HepG2 (cell line): ENCODE results near the gene AGGF1. TPM values are rescaled to one million over a fixed set of nuclear protein-coding genes. Genes with fewer than 3 reads are reported as not detected.

Experiments
- ATAC-seq: fragments of 200-7000 bp; cut with Tn5 transposase; 3 replicates; pipeline ENCODE4 v1.9.1; 2020; ENCODE audit warnings: mild to moderate bottlenecking, moderate library complexity
- BruUV-seq: library from RNA; stranded (reverse); fragments of 400-500 nt; replicated peaks from 2 replicates; lab custom pipeline; 2021; lab: Mats Ljungman, UMichigan
- CTCF ChIA-PET: fragments of 300-600 bp; formaldehyde crosslinking; extraction: SDS; loops from one replicate; lab custom pipeline; 2021; ENCODE audit warnings: low total read pairs, inconsistent platforms, low intra/inter-chr PET ratio; lab: Yijun Ruan, JAX
- POLR2A ChIA-PET: fragments of 350-600 bp; sonication (Branson Sonifier 250); formaldehyde crosslinking; loops from one replicate; lab custom pipeline; 2020; ENCODE audit warnings: antibody characterized with exemption, inconsistent platforms; lab: Yijun Ruan, JAX
- DNase-seq: peaks from one replicate; pipeline ENCODE4 v3.0.0-alpha.2; 2015; ENCODE audit warnings: low spot score
- FAIRE-seq: peaks from 3 replicates; lab custom pipeline; 2011; peaks lifted over from hg19 to GRCh38; lab: Jason Lieb, UNC
- H2AFZ ChIP-seq: one replicate; pipeline ENCODE4 v1.6.1; 2011; ENCODE audit warnings: low read length, inconsistent platforms
- H3K27ac ChIP-seq: fragments of 300-600 bp; 3 replicates; pipeline ENCODE4 v1.8.0; 2011; ENCODE audit warnings: mixed run types, mild to moderate bottlenecking, mixed read lengths, low read length, inconsistent platforms; ENCODE audit not compliant: insufficient read depth; ENCODE audit errors: extremely low read length
- H3K27me3 ChIP-seq, 2 experiments: fragments of 200-600 bp in 1 of 2; 2 replicates in 1 of 2; 3 replicates in 1 of 2; pipeline versions ENCODE4 v1.6.0 to v1.8.0; 2011; ENCODE audit warnings: low read length in 2 of 2, mild to moderate bottlenecking in 2 of 2, moderate library complexity in 2 of 2, inconsistent platforms in 1 of 2; ENCODE audit not compliant: insufficient read depth in 2 of 2, control insufficient read depth in 1 of 2
- H3K36me3 ChIP-seq, 2 experiments: fragments of 200-600 bp in 1 of 2; replicated peaks in 1 of 2; 2 replicates in 1 of 2; 3 replicates in 1 of 2; pipeline versions ENCODE4 v1.5.1 to v1.8.0; 2011; ENCODE audit warnings: low read length in 2 of 2, inconsistent platforms in 1 of 2; ENCODE audit not compliant: insufficient read depth in 2 of 2, control insufficient read depth in 1 of 2
- H3K4me1 ChIP-seq: 2 replicates; pipeline ENCODE4 v1.5.1; 2012; ENCODE audit warnings: low read length, inconsistent platforms; ENCODE audit not compliant: insufficient read depth
- H3K4me2 ChIP-seq: 2 replicates; pipeline ENCODE4 v1.6.0; 2011; ENCODE audit warnings: low read depth, low read length, inconsistent platforms
- H3K4me3 ChIP-seq, 3 experiments: fragments of 200-600 bp in 1 of 3; sonication (generic), shearing (Covaris generic) in 1 of 3; replicated peaks in 1 of 3; 2 replicates each; pipeline ENCODE4 v1.5.1; 2011 to 2016; ENCODE audit warnings: low read length in 3 of 3, inconsistent platforms in 2 of 3, low read depth in 2 of 3, mild to moderate bottlenecking in 2 of 3, control low read depth in 1 of 3, mixed read lengths in 1 of 3; ENCODE audit not compliant: insufficient read depth in 1 of 3
- H3K79me2 ChIP-seq: one replicate; pipeline ENCODE4 v1.6.1; 2011; ENCODE audit warnings: low read length, inconsistent platforms; ENCODE audit not compliant: insufficient read depth
- H3K9ac ChIP-seq: 2 replicates; pipeline ENCODE4 v1.6.0; 2011; ENCODE audit warnings: mild to moderate bottlenecking, low read depth, low read length, inconsistent platforms; ENCODE audit not compliant: insufficient read depth
- H3K9me3 ChIP-seq: 2 replicates; pipeline ENCODE4 v1.5.1; 2012; ENCODE audit warnings: mild to moderate bottlenecking, low read length
- H4K20me1 ChIP-seq: 2 replicates; pipeline ENCODE4 v1.6.0; 2011; ENCODE audit warnings: inconsistent platforms, mild to moderate bottlenecking, low read length, moderate library complexity; ENCODE audit not compliant: insufficient read depth
- ARID3A ChIP-seq: IDR thresholded peaks from 2 replicates; pipeline ENCODE4 v1.6.1; 2012; ENCODE audit warnings: low read depth, low read length, improper control_type of control experiment
- ARNTL ChIP-seq: sonication (generic); formaldehyde crosslinking; IDR thresholded peaks from 2 replicates; pipeline ENCODE4 v1.4.0; 2020; ENCODE audit warnings: mild to moderate bottlenecking, missing genetic modification reagents
- HMGXB4 ChIP-seq, 2 experiments: sonication (generic) in 1 of 2; formaldehyde crosslinking in 1 of 2; IDR thresholded peaks; 2 replicates each; pipeline versions ENCODE4 v1.4.0 to v1.6.1; 2018 to 2020; ENCODE audit warnings: missing genetic modification reagents in 2 of 2, borderline replicate concordance in 1 of 2, low read depth in 1 of 2, mild to moderate bottlenecking in 1 of 2, missing biosample characterization in 1 of 2
- NFE2L2 ChIP-seq: fragments of 150-350 bp; IDR thresholded peaks from 2 replicates; pipeline ENCODE4 v1.6.1; 2014; ENCODE audit warnings: low read length
- TP53 ChIP-seq: sonication (generic); formaldehyde crosslinking; conservative IDR thresholded peaks from 2 replicates; pipeline ENCODE4 v1.4.0; 2020; ENCODE audit warnings: missing genetic modification reagents
- WGBS: methylation state at CpG from one replicate; pipeline ENCODE4 v1.1.6; 2017; ENCODE audit warnings: low lambda C conversion rate; 5-methylcytosine and 5-hydroxymethylcytosine counted together
- in situ Hi-C: cut with HindIII; loops from 2 replicates; pipeline ENCODE4 v1.10.0; 2017; ENCODE audit warnings: low pct_unique_long_range_greater_than_20kb; ENCODE audit not compliant: extremely low pct_ligation_motif_present
- intact Hi-C: fragments of 100-400 bp; cut with micrococcal nuclease; formaldehyde crosslinking; loops from one replicate; pipeline ENCODE4 v1.10.0; 2022; ENCODE audit not compliant: unreplicated experiment
- polyA plus RNA-seq, 8 experiments: library from polyadenylated mRNA; depleted of rRNA in 3 of 8; stranded (reverse) in 7 of 8; unstranded in 1 of 8; fragments of >200 nt; fragmentation: Illumina TruSeq in 4 of 8; extraction: Trizol in 4 of 8; gene quantifications; 2 replicates each; pipeline versions ENCODE4 v1.2.1 to v1.2.3, GENCODE V29; 2011 to 2016; ENCODE audit warnings: low read depth in 4 of 8, missing spikeins in 1 of 8, mixed read lengths in 1 of 8; ENCODE audit not compliant: insufficient read depth in 1 of 8
- total RNA-seq, 5 experiments: library from RNA; depleted of rRNA; stranded (reverse); fragments of >200 nt; fragmentation: Illumina TruSeq; extraction: Trizol; gene quantifications; 2 replicates each; pipeline ENCODE4 v1.2.3, GENCODE V29; 2016; ENCODE audit warnings: low read depth in 1 of 5
- TF ChIP-seq, protein P1 (sequence below): sonication (generic); formaldehyde crosslinking; IDR thresholded peaks from 2 replicates; pipeline ENCODE4 v1.5.0; 2020; ENCODE audit warnings: mild to moderate bottlenecking, missing genetic modification reagents, borderline replicate concordance
- TF ChIP-seq, protein P2 (sequence below), 2 experiments: IDR thresholded peaks; 2 replicates each; pipeline ENCODE4 v1.6.1; 2011 to 2012; ENCODE audit warnings: low read length in 2 of 2, borderline replicate concordance in 1 of 2, low read depth in 1 of 2, mild to moderate bottlenecking in 1 of 2, moderate library complexity in 1 of 2

Gene AGGF1
- total and polyA plus RNA-seq, 2 of the 13 experiments (the other 11 are each of a cell fraction or from before 2014, with no cell fraction given): 12.9 to 15.5 TPM

GRCh38 chr5:77102549-77102948, 72.3 kb downstream of the AGGF1 start:
- no peaks in the 10 kb centered on the region for H4K20me1 ChIP-seq
- no peak overlapping the region for H3K27ac ChIP-seq
- no peak for FAIRE-seq
- ATAC-seq: no peak
- 84% methylated on average over 7 of the region's 7 CpGs for WGBS
- POLR2A ChIA-PET: no interaction called here
- H3K4me3 ChIP-seq: no peak overlapping the region
- no peaks in the 10 kb centered on the region for H3K9me3 ChIP-seq
- no peak overlapping the region for H3K9ac ChIP-seq
- H3K27me3 ChIP-seq: no peaks in the 10 kb centered on the region
- intact Hi-C loops (no loop called here), in situ Hi-C loops (no loop called here)
- no peaks in the 10 kb centered on the region for H3K79me2 ChIP-seq
- no peak overlapping the region for H2AFZ ChIP-seq
- TF ChIP-seq, protein P1, sequence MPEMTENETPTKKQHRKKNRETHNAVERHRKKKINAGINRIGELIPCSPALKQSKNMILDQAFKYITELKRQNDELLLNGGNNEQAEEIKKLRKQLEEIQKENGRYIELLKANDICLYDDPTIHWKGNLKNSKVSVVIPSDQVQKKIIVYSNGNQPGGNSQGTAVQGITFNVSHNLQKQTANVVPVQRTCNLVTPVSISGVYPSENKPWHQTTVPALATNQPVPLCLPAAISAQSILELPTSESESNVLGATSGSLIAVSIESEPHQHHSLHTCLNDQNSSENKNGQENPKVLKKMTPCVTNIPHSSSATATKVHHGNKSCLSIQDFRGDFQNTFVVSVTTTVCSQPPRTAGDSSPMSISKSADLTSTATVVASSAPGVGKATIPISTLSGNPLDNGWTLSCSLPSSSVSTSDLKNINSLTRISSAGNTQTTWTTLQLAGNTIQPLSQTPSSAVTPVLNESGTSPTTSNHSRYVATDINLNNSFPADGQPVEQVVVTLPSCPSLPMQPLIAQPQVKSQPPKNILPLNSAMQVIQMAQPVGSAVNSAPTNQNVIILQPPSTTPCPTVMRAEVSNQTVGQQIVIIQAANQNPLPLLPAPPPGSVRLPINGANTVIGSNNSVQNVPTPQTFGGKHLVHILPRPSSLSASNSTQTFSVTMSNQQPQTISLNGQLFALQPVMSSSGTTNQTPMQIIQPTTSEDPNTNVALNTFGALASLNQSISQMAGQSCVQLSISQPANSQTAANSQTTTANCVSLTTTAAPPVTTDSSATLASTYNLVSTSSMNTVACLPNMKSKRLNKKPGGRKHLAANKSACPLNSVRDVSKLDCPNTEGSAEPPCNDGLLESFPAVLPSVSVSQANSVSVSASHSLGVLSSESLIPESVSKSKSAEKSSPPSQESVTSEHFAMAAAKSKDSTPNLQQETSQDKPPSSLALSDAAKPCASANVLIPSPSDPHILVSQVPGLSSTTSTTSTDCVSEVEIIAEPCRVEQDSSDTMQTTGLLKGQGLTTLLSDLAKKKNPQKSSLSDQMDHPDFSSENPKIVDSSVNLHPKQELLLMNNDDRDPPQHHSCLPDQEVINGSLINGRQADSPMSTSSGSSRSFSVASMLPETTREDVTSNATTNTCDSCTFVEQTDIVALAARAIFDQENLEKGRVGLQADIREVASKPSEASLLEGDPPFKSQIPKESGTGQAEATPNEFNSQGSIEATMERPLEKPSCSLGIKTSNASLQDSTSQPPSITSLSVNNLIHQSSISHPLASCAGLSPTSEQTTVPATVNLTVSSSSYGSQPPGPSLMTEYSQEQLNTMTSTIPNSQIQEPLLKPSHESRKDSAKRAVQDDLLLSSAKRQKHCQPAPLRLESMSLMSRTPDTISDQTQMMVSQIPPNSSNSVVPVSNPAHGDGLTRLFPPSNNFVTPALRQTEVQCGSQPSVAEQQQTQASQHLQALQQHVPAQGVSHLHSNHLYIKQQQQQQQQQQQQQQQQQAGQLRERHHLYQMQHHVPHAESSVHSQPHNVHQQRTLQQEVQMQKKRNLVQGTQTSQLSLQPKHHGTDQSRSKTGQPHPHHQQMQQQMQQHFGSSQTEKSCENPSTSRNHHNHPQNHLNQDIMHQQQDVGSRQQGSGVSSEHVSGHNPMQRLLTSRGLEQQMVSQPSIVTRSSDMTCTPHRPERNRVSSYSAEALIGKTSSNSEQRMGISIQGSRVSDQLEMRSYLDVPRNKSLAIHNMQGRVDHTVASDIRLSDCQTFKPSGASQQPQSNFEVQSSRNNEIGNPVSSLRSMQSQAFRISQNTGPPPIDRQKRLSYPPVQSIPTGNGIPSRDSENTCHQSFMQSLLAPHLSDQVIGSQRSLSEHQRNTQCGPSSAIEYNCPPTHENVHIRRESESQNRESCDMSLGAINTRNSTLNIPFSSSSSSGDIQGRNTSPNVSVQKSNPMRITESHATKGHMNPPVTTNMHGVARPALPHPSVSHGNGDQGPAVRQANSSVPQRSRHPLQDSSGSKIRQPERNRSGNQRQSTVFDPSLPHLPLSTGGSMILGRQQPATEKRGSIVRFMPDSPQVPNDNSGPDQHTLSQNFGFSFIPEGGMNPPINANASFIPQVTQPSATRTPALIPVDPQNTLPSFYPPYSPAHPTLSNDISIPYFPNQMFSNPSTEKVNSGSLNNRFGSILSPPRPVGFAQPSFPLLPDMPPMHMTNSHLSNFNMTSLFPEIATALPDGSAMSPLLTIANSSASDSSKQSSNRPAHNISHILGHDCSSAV (CRISPR knock-in tag): no peak
- no peak for TF ChIP-seq NFE2L2
- no peak for TF ChIP-seq ARNTL
- TF ChIP-seq TP53 (CRISPR knock-in tag): no peak
- no peak for TF ChIP-seq ARID3A
- TF ChIP-seq, protein P2, sequence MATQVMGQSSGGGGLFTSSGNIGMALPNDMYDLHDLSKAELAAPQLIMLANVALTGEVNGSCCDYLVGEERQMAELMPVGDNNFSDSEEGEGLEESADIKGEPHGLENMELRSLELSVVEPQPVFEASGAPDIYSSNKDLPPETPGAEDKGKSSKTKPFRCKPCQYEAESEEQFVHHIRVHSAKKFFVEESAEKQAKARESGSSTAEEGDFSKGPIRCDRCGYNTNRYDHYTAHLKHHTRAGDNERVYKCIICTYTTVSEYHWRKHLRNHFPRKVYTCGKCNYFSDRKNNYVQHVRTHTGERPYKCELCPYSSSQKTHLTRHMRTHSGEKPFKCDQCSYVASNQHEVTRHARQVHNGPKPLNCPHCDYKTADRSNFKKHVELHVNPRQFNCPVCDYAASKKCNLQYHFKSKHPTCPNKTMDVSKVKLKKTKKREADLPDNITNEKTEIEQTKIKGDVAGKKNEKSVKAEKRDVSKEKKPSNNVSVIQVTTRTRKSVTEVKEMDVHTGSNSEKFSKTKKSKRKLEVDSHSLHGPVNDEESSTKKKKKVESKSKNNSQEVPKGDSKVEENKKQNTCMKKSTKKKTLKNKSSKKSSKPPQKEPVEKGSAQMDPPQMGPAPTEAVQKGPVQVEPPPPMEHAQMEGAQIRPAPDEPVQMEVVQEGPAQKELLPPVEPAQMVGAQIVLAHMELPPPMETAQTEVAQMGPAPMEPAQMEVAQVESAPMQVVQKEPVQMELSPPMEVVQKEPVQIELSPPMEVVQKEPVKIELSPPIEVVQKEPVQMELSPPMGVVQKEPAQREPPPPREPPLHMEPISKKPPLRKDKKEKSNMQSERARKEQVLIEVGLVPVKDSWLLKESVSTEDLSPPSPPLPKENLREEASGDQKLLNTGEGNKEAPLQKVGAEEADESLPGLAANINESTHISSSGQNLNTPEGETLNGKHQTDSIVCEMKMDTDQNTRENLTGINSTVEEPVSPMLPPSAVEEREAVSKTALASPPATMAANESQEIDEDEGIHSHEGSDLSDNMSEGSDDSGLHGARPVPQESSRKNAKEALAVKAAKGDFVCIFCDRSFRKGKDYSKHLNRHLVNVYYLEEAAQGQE (IDR thresholded peaks at IDR 0.05; ENCODE audit: borderline replicate concordance in 1 of 2, low read depth in 1 of 2, low read length in 2 of 2): no peak
- no peak for TF ChIP-seq HMGXB4 (CRISPR knock-in tag; IDR thresholded peaks at IDR 0.05; ENCODE audit: borderline replicate concordance in 1 of 2, low read depth in 1 of 2)
- no peaks in the 10 kb centered on the region; a peak in 1 of 5 replicates for H3K36me3 ChIP-seq
- no peak for DNase-seq
- no TSS peak for BruUV-seq
- CTCF ChIA-PET: no interaction called here
- no peaks in the 10 kb centered on the region for H3K4me1 ChIP-seq
- no peak overlapping the region for H3K4me2 ChIP-seq
